NCI-H226 (cell line): Measurements from ENCODE around the gene STRA6.

Experiments used
- DNase-seq: peaks from one replicate; pipeline ENCODE4 v3.0.0-alpha.2; 2015

Gene STRA6

GRCh38 chr15:74130849-74131627, 71.5 kb downstream of the STRA6 start:
- DNase-seq, result no peak

- DNase-seq, result no peak
These were observed 72.3 kb downstream of the STRA6 start, which contains the start of gene ISLR2 for GRCh38 chr15:74130155-74130848. Gene ISLR2 (plus strand): TSS chr15:74130586. CDS start chr15:74132755, 2,169 bp downstream.

DNA sequence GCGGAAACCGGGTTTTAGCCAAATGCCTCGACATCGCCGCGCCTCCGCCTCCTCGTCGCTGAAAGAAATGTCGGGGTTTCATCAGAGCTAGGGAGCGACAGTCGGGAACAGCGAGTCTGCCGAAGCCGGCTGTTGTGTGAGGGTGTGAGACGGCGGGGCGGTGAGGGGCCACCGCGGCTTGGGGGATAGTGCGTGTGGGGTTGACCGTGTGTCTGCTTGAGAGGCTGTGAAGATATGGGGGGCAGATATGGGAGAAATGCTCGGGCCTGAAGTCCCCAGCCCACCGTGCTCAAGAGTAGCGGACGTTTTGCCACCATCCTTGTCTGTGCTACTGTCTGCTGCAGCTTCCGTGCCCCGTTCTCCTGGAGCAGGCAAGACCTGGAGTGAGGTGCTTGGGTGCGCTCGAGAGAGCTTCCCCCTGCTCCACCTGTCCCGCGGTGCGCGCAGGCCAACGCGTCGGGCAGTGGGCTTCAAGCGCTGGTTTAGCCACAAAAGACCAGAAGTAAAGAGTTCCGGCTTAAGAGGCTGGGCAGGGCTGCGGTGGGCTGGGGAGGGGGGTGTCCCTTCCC, 72.9 kb downstream of the STRA6 start:
- no peak for DNase-seq
